WI38 (cell line): ENCODE measurements around the gene NRSN2.
"Not testable (repeated sequence)": the region's sequence is repeated elsewhere in the genome, so short reads cannot be mapped to it uniquely, and the experiment has no call there.

Source experiments
- H3K4me3 ChIP-seq: 2 replicates; pipeline ENCODE4 v1.5.1; 2011; ENCODE audit warnings: low read depth, mild to moderate bottlenecking, control low read depth, low read length
- TF ChIP-seq, protein P1 (sequence below): IDR thresholded peaks from 2 replicates; pipeline ENCODE4 v1.5.1; 2012; ENCODE audit warnings: low read depth, mild to moderate bottlenecking, control low read depth, low read length

Gene NRSN2

GRCh38 chr20:391041-391711 is 44.3 kb downstream of the NRSN2 start:
- no peak overlapping the region for H3K4me3 ChIP-seq
- TF ChIP-seq, protein P1, sequence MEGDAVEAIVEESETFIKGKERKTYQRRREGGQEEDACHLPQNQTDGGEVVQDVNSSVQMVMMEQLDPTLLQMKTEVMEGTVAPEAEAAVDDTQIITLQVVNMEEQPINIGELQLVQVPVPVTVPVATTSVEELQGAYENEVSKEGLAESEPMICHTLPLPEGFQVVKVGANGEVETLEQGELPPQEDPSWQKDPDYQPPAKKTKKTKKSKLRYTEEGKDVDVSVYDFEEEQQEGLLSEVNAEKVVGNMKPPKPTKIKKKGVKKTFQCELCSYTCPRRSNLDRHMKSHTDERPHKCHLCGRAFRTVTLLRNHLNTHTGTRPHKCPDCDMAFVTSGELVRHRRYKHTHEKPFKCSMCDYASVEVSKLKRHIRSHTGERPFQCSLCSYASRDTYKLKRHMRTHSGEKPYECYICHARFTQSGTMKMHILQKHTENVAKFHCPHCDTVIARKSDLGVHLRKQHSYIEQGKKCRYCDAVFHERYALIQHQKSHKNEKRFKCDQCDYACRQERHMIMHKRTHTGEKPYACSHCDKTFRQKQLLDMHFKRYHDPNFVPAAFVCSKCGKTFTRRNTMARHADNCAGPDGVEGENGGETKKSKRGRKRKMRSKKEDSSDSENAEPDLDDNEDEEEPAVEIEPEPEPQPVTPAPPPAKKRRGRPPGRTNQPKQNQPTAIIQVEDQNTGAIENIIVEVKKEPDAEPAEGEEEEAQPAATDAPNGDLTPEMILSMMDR: no peak

DNA sequence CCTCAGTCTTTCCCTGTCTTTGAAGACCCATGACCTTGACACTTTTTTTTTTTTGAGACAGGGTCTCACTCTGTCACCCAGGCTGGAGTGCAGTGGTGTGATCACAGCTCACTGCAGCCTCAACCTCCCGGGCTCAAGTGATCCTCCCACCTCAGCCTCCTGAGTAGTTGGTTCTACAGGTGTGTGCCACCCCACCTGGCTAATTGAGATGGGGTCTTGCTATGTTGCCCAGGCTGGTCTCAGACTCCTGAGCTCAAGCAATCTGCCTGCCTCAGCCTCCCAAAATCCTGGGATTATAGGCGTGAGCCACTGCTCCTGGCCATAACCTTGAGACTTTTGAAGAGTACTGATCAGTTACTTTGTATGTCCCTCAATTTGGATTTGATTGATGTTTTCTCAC is 46.4 kb downstream of the NRSN2 start:
- not testable (repeated sequence) for H3K4me3 ChIP-seq

- H3K4me3 ChIP-seq: no peak overlapping the region
- TF ChIP-seq, protein P1: no peak
Measured at GRCh38 chr20:396252-396618, 49.3 kb downstream of the NRSN2 start.

DNA sequence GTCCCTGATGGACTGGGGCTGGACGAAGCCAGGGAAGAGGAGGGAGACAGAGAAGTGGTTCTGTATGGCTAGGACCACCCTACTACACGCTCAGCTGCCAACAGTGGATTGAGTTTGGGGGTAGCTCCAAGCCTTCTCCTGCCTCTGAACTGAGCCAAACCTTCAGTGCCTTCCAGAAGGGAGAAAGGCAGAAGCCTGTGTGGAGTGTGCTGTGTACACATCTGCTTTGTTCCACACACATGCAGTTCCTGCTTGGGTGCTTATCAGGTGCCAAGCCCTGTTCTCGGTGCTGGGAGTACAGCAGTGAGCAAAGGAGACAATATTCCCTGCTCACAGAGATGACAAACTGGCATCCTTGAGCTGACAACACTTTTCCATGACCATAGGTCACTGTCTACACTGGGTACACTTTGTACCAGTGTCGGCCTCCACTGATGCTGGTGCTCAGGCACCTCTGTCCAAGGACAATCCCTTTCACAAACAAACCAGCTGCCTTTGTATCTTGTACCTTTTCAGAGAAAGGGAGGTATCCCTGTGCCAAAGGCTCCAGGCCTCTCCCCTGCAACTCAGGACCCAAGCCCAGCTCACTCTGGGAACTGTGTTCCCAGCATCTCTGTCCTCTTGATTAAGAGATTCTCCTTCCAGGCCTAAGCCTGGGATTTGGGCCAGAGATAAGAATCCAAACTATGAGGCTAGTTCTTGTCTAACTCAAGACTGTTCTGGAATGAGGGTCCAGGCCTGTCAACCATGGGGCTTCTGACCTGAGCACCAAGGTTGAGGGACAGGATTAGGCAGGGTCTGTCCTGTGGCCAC is 49.9 kb downstream of the NRSN2 start:
- TF ChIP-seq, protein P1: no peak

GRCh38 chr20:397432-398237 is 50.7 kb downstream of the NRSN2 start:
- H3K4me3 ChIP-seq: no peak overlapping the region
- TF ChIP-seq, protein P1: no peak

More for the DNA sequence above, 49.9 kb downstream of the NRSN2 start:
- no peak overlapping the region for H3K4me3 ChIP-seq

- no peak overlapping the region for H3K4me3 ChIP-seq
- TF ChIP-seq, protein P1: no peak
Measured at GRCh38 chr20:399182-399707, 52.3 kb downstream of the NRSN2 start.

DNA sequence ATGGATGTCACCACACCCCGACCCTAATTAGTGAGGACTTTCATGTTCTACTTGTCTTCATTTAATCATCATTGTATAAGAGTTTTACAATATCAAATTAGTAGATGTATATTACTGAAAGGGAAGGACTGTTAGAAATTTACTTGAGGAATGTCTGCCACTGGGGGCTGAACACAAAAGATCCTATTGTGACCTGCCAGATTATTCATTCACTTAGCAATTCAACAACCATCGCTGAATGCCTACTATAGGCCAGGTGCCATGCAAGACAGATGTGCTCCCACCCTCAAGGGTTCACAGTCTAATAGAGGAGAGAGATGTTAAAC is 53.2 kb downstream of the NRSN2 start:
- H3K4me3 ChIP-seq: no peak overlapping the region
- TF ChIP-seq, protein P1: no peak
